HepG2 (cell line): ENCODE data around the gene ZFAND2B. TPM values are rescaled to one million over a fixed set of nuclear protein-coding genes. Genes with fewer than 3 reads are reported as not detected.
A peak's percentile ranks its signal among the peaks of the same experiment; 100 is the strongest.

Experiments
- ATAC-seq: fragments of 200-7000 bp; cut with Tn5 transposase; 3 replicates; pipeline ENCODE4 v1.9.1; 2020; ENCODE audit warnings: mild to moderate bottlenecking, moderate library complexity
- BruUV-seq: library from RNA; stranded (reverse); fragments of 400-500 nt; replicated peaks from 2 replicates; lab custom pipeline; 2021; lab: Mats Ljungman, UMichigan
- CTCF ChIA-PET: fragments of 300-600 bp; formaldehyde crosslinking; extraction: SDS; loops from one replicate; lab custom pipeline; 2021; ENCODE audit warnings: low total read pairs, inconsistent platforms, low intra/inter-chr PET ratio; lab: Yijun Ruan, JAX
- POLR2A ChIA-PET: fragments of 350-600 bp; sonication (Branson Sonifier 250); formaldehyde crosslinking; loops from one replicate; lab custom pipeline; 2020; ENCODE audit warnings: antibody characterized with exemption, inconsistent platforms; lab: Yijun Ruan, JAX
- DNase-seq: peaks from one replicate; pipeline ENCODE4 v3.0.0-alpha.2; 2015; ENCODE audit warnings: low spot score
- FAIRE-seq: peaks from 3 replicates; lab custom pipeline; 2011; peaks lifted over from hg19 to GRCh38; lab: Jason Lieb, UNC
- H2AFZ ChIP-seq: one replicate; pipeline ENCODE4 v1.6.1; 2011; ENCODE audit warnings: low read length, inconsistent platforms
- H3K27ac ChIP-seq: fragments of 300-600 bp; 3 replicates; pipeline ENCODE4 v1.8.0; 2011; ENCODE audit warnings: mixed run types, mild to moderate bottlenecking, mixed read lengths, low read length, inconsistent platforms; ENCODE audit not compliant: insufficient read depth; ENCODE audit errors: extremely low read length
- H3K27me3 ChIP-seq, 2 experiments: fragments of 200-600 bp in 1 of 2; 2 replicates in 1 of 2; 3 replicates in 1 of 2; pipeline versions ENCODE4 v1.6.0 to v1.8.0; 2011; ENCODE audit warnings: low read length in 2 of 2, mild to moderate bottlenecking in 2 of 2, moderate library complexity in 2 of 2, inconsistent platforms in 1 of 2; ENCODE audit not compliant: insufficient read depth in 2 of 2, control insufficient read depth in 1 of 2
- H3K36me3 ChIP-seq, 2 experiments: fragments of 200-600 bp in 1 of 2; replicated peaks in 1 of 2; 2 replicates in 1 of 2; 3 replicates in 1 of 2; pipeline versions ENCODE4 v1.5.1 to v1.8.0; 2011; ENCODE audit warnings: low read length in 2 of 2, inconsistent platforms in 1 of 2; ENCODE audit not compliant: insufficient read depth in 2 of 2, control insufficient read depth in 1 of 2
- H3K4me1 ChIP-seq: 2 replicates; pipeline ENCODE4 v1.5.1; 2012; ENCODE audit warnings: low read length, inconsistent platforms; ENCODE audit not compliant: insufficient read depth
- H3K4me2 ChIP-seq: 2 replicates; pipeline ENCODE4 v1.6.0; 2011; ENCODE audit warnings: low read depth, low read length, inconsistent platforms
- H3K4me3 ChIP-seq, 3 experiments: fragments of 200-600 bp in 1 of 3; sonication (generic), shearing (Covaris generic) in 1 of 3; replicated peaks in 1 of 3; 2 replicates each; pipeline ENCODE4 v1.5.1; 2011 to 2016; ENCODE audit warnings: low read length in 3 of 3, inconsistent platforms in 2 of 3, low read depth in 2 of 3, mild to moderate bottlenecking in 2 of 3, control low read depth in 1 of 3, mixed read lengths in 1 of 3; ENCODE audit not compliant: insufficient read depth in 1 of 3
- H3K79me2 ChIP-seq: one replicate; pipeline ENCODE4 v1.6.1; 2011; ENCODE audit warnings: low read length, inconsistent platforms; ENCODE audit not compliant: insufficient read depth
- H3K9ac ChIP-seq: 2 replicates; pipeline ENCODE4 v1.6.0; 2011; ENCODE audit warnings: mild to moderate bottlenecking, low read depth, low read length, inconsistent platforms; ENCODE audit not compliant: insufficient read depth
- H3K9me3 ChIP-seq: 2 replicates; pipeline ENCODE4 v1.5.1; 2012; ENCODE audit warnings: mild to moderate bottlenecking, low read length
- H4K20me1 ChIP-seq: 2 replicates; pipeline ENCODE4 v1.6.0; 2011; ENCODE audit warnings: inconsistent platforms, mild to moderate bottlenecking, low read length, moderate library complexity; ENCODE audit not compliant: insufficient read depth
- ATF7 ChIP-seq, 2 experiments: fragments of 450-650 bp in 1 of 2; sonication (generic) in 1 of 2; formaldehyde crosslinking in 1 of 2; IDR thresholded peaks; 2 replicates each; pipeline versions ENCODE4 v1.4.0 to v1.6.1; 2016 to 2020; ENCODE audit warnings: antibody characterized with exemption in 1 of 2, mild to moderate bottlenecking in 1 of 2, missing genetic modification reagents in 1 of 2
- CREB1 ChIP-seq, 2 experiments: fragments of 450-650 bp in 1 of 2; IDR thresholded peaks; 2 replicates each; pipeline ENCODE4 v1.6.1; 2016 to 2017; ENCODE audit warnings: control low read depth in 1 of 2, mild to moderate bottlenecking in 1 of 2, missing compliant biosample characterization in 1 of 2, missing genetic modification characterization in 1 of 2
- SP4 ChIP-seq: sonication (generic); formaldehyde crosslinking; IDR thresholded peaks from 2 replicates; pipeline ENCODE4 v1.8.1; 2023; ENCODE audit warnings: mild to moderate bottlenecking, missing genetic modification reagents
- TOE1 ChIP-seq: sonication (generic); formaldehyde crosslinking; IDR thresholded peaks from 2 replicates; pipeline ENCODE4 v1.4.0; 2020; ENCODE audit warnings: mild to moderate bottlenecking, missing genetic modification reagents
- WIZ ChIP-seq: sonication (generic); formaldehyde crosslinking; IDR thresholded peaks from 2 replicates; pipeline ENCODE4 v1.5.1; 2020; ENCODE audit warnings: mild to moderate bottlenecking, missing genetic modification reagents
- WGBS: methylation state at CpG from one replicate; pipeline ENCODE4 v1.1.6; 2017; ENCODE audit warnings: low lambda C conversion rate; 5-methylcytosine and 5-hydroxymethylcytosine counted together
- in situ Hi-C: cut with HindIII; loops from 2 replicates; pipeline ENCODE4 v1.10.0; 2017; ENCODE audit warnings: low pct_unique_long_range_greater_than_20kb; ENCODE audit not compliant: extremely low pct_ligation_motif_present
- intact Hi-C: fragments of 100-400 bp; cut with micrococcal nuclease; formaldehyde crosslinking; loops from one replicate; pipeline ENCODE4 v1.10.0; 2022; ENCODE audit not compliant: unreplicated experiment
- polyA plus RNA-seq, 8 experiments: library from polyadenylated mRNA; depleted of rRNA in 3 of 8; stranded (reverse) in 7 of 8; unstranded in 1 of 8; fragments of >200 nt; fragmentation: Illumina TruSeq in 4 of 8; extraction: Trizol in 4 of 8; gene quantifications; 2 replicates each; pipeline versions ENCODE4 v1.2.1 to v1.2.3, GENCODE V29; 2011 to 2016; ENCODE audit warnings: low read depth in 4 of 8, missing spikeins in 1 of 8, mixed read lengths in 1 of 8; ENCODE audit not compliant: insufficient read depth in 1 of 8
- total RNA-seq, 5 experiments: library from RNA; depleted of rRNA; stranded (reverse); fragments of >200 nt; fragmentation: Illumina TruSeq; extraction: Trizol; gene quantifications; 2 replicates each; pipeline ENCODE4 v1.2.3, GENCODE V29; 2016; ENCODE audit warnings: low read depth in 1 of 5
- TF ChIP-seq, protein P1 (sequence below): sonication (generic); formaldehyde crosslinking; IDR thresholded peaks from 2 replicates; pipeline ENCODE4 v1.5.0; 2020; ENCODE audit warnings: mild to moderate bottlenecking, missing genetic modification reagents, moderate library complexity
- TF ChIP-seq, protein P2 (sequence below): sonication (generic); formaldehyde crosslinking; IDR thresholded peaks from 2 replicates; pipeline ENCODE4 v1.9.0; 2022; ENCODE audit warnings: low read depth, missing genetic modification reagents
- TF ChIP-seq, protein P3 (sequence below): IDR thresholded peaks from 2 replicates; pipeline ENCODE4 v1.6.1; 2018; ENCODE audit warnings: missing genetic modification reagents, mild to moderate bottlenecking, missing compliant biosample characterization
- TF ChIP-seq, protein P4 (sequence below): sonication (generic); formaldehyde crosslinking; IDR thresholded peaks from 2 replicates; pipeline ENCODE4 v1.4.0; 2020; ENCODE audit warnings: missing genetic modification reagents, mild to moderate bottlenecking, borderline replicate concordance
- TF ChIP-seq, protein P5 (sequence below), 2 experiments: sonication (generic) in 1 of 2; formaldehyde crosslinking in 1 of 2; IDR thresholded peaks; 2 replicates each; pipeline versions ENCODE4 v1.5.1 to v1.6.1; 2011 to 2020; ENCODE audit warnings: borderline replicate concordance in 1 of 2, low read depth in 1 of 2, low read length in 1 of 2, mild to moderate bottlenecking in 1 of 2, missing genetic modification reagents in 1 of 2, moderate library complexity in 1 of 2

The ZFAND2B gene
- total and polyA plus RNA-seq, 2 of the 13 experiments (the other 11 are each of a cell fraction or from before 2014, with no cell fraction given) = 53.3 to 115 TPM

DNA sequence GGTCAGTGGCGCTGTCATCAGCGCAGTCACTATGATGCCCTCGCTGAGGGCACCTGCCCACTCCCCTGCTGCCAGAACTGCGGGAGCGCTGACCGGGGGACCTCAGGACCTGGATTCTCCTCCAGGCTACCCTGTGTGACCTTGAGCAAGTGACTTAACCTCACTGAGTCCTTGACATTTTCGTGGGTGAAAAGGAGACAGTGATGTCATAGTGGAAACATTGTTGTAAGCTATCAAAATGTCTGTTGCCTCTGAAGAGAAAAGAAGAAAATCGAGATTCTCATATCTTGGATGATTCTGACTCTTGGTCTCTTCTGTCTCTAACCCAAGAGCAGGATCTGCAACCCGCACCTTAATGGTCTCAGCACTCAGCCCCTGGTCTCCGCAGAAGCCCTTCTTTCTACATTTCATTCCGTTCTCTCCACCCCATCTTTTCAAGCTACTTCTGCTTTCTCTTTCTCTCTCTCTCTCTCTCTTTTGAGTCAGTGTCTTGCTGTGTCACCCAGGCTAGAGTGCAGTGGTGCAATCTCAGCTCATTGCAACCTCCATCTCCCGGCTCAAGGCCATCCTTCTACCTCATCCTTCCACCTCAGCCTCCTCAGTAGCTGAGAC, 48.1 kb downstream of the ZFAND2B start:
- Histone ChIP-seq H3K27ac (no peak overlapping the region), H2AFZ (no peak overlapping the region), H3K27me3 (peaks cover 2 to 40% of the 10 kb centered on the region in 2 experiments; a peak in 4 of 5 replicates), H3K9me3 (no peaks in the 10 kb centered on the region), H3K79me2 (no peaks in the 10 kb centered on the region), H3K4me1 (peaks cover 53% of the 10 kb centered on the region), H3K4me3 (peak overlapping the region; percentile 62 to 83 (median 62)), H4K20me1 (no peaks in the 10 kb centered on the region), H3K4me2 (peak overlapping the region; percentile 99), H3K9ac (peak overlapping the region; percentile 46; the same call in 1 of the 2 replicates), H3K36me3 (no peaks in the 10 kb centered on the region)
- BruUV-seq = no TSS peak
- WGBS = 17% methylated on average over 12 of the region's 12 CpGs
- ATAC-seq (no peak; the same call in 2 of the 3 replicates), DNase-seq (no peak), FAIRE-seq (peak; percentile 26)
- in situ Hi-C loops = no loop called here
- CTCF ChIA-PET = no interaction called here
- intact Hi-C loops = no loop called here
- POLR2A ChIA-PET = interaction anchor here (1.0 to 3.5 kb wide), 11 partner anchors 10 to 134 kb away, joined by 3 to 26 read pairs (median 9); partner anchors contain the start of genes CNPPD1, DNAJB2, GLB1L and STK16
- TF ChIP-seq SP4 (no peak), WIZ (CRISPR knock-in tag) (no peak), ATF7 (IDR thresholded peaks at IDR 0.05) (no peak), ATF7 (CRISPR knock-in tag; IDR thresholded peaks at IDR 0.05) (no peak), CREB1 (IDR thresholded peaks at IDR 0.05) (peak; percentile 65), CREB1 (CRISPR knock-in tag; IDR thresholded peaks at IDR 0.05) (no peak), TOE1 (CRISPR knock-in tag) (no peak)
- TF ChIP-seq, protein P1, sequence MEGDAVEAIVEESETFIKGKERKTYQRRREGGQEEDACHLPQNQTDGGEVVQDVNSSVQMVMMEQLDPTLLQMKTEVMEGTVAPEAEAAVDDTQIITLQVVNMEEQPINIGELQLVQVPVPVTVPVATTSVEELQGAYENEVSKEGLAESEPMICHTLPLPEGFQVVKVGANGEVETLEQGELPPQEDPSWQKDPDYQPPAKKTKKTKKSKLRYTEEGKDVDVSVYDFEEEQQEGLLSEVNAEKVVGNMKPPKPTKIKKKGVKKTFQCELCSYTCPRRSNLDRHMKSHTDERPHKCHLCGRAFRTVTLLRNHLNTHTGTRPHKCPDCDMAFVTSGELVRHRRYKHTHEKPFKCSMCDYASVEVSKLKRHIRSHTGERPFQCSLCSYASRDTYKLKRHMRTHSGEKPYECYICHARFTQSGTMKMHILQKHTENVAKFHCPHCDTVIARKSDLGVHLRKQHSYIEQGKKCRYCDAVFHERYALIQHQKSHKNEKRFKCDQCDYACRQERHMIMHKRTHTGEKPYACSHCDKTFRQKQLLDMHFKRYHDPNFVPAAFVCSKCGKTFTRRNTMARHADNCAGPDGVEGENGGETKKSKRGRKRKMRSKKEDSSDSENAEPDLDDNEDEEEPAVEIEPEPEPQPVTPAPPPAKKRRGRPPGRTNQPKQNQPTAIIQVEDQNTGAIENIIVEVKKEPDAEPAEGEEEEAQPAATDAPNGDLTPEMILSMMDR (CRISPR knock-in tag) = peak; percentile 3; the same call in 1 of the 2 replicates
- TF ChIP-seq, protein P2, sequence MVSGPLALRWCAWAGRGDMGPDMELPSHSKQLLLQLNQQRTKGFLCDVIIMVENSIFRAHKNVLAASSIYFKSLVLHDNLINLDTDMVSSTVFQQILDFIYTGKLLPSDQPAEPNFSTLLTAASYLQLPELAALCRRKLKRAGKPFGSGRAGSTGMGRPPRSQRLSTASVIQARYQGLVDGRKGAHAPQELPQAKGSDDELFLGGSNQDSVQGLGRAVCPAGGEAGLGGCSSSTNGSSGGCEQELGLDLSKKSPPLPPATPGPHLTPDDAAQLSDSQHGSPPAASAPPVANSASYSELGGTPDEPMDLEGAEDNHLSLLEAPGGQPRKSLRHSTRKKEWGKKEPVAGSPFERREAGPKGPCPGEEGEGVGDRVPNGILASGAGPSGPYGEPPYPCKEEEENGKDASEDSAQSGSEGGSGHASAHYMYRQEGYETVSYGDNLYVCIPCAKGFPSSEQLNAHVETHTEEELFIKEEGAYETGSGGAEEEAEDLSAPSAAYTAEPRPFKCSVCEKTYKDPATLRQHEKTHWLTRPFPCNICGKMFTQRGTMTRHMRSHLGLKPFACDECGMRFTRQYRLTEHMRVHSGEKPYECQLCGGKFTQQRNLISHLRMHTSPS (CRISPR knock-in tag) = peak; percentile 33; the same call in 1 of the 2 replicates
- TF ChIP-seq, protein P3, sequence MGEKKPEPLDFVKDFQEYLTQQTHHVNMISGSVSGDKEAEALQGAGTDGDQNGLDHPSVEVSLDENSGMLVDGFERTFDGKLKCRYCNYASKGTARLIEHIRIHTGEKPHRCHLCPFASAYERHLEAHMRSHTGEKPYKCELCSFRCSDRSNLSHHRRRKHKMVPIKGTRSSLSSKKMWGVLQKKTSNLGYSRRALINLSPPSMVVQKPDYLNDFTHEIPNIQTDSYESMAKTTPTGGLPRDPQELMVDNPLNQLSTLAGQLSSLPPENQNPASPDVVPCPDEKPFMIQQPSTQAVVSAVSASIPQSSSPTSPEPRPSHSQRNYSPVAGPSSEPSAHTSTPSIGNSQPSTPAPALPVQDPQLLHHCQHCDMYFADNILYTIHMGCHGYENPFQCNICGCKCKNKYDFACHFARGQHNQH = 0 out of 2 replicates have a peak, but pooled peaks have one; percentile 4
- TF ChIP-seq, protein P4, sequence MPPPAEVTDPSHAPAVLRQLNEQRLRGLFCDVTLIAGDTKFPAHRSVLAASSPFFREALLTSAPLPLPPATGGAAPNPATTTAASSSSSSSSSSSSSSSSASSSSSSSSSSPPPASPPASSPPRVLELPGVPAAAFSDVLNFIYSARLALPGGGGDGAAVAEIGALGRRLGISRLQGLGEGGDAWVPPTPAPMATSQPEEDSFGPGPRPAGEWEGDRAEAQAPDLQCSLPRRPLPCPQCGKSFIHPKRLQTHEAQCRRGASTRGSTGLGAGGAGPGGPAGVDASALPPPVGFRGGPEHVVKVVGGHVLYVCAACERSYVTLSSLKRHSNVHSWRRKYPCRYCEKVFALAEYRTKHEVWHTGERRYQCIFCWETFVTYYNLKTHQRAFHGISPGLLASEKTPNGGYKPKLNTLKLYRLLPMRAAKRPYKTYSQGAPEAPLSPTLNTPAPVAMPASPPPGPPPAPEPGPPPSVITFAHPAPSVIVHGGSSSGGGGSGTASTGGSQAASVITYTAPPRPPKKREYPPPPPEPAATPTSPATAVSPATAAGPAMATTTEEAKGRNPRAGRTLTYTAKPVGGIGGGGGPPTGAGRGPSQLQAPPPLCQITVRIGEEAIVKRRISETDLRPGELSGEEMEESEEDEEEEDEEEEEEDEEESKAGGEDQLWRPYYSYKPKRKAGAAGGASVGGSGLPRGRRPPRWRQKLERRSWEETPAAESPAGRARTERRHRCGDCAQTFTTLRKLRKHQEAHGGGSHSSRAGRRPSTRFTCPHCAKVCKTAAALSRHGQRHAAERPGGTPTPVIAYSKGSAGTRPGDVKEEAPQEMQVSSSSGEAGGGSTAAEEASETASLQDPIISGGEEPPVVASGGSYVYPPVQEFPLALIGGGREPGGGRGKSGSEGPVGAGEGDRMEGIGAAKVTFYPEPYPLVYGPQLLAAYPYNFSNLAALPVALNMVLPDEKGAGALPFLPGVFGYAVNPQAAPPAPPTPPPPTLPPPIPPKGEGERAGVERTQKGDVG = 0 out of 2 replicates have a peak, but pooled peaks have one; percentile 23
- TF ChIP-seq, protein P5, sequence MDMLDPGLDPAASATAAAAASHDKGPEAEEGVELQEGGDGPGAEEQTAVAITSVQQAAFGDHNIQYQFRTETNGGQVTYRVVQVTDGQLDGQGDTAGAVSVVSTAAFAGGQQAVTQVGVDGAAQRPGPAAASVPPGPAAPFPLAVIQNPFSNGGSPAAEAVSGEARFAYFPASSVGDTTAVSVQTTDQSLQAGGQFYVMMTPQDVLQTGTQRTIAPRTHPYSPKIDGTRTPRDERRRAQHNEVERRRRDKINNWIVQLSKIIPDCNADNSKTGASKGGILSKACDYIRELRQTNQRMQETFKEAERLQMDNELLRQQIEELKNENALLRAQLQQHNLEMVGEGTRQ (IDR thresholded peaks at IDR 0.05; ENCODE audit: low read depth, low read length) = no peak
- TF ChIP-seq, protein P5 (CRISPR knock-in tag; IDR thresholded peaks at IDR 0.05; ENCODE audit: borderline replicate concordance) = 0 out of 2 replicates have a peak, but pooled peaks have one; percentile 20
